ENCODE measurements around the gene OR2T6.
"Not testable (repeated sequence)": the region's sequence is repeated elsewhere in the genome, so short reads cannot be mapped to it uniquely, and the experiment has no call there.

Gene OR2T6

DNA sequence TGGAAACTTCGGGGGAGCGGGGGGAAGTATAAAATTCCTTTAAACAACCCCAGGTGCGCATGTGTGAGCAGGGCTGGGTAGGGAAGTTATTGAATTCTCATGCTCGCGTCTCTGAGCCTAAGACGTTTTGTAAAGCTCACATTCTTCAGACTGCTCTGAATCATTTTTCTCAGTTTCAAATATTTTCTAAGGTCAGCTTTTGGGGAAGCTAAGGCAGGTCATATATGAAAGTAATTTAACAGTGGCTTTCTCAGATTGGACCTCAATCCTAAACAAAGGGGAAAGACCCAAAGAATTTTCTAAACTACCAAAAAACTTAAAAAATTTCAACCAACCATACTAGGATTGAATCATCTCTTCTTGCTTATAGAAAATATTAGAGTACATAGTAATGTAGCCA, 59.4 kb downstream of the OR2T6 start:
- not testable (repeated sequence) for DNase-seq

DNA sequence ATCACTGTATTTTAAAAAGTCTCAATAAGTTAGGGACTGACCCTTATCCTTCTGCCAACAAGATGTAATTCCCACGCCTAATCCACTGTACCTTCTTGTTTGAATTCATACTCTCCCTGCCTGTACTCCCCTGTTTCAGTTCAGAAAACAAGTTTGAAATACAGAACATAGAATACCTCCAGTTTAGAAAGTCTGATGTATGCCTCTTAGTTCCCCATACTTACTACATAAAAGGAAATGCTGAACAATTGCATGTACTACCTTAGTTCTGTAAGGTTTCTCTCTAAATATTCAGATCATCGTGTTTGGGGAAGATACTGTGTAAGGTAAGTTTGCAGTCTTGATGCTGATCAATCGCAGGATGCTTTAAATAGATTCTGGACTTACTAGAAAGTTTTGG, 60.8 kb downstream of the OR2T6 start:
- DNase-seq = not testable (repeated sequence)

DNA sequence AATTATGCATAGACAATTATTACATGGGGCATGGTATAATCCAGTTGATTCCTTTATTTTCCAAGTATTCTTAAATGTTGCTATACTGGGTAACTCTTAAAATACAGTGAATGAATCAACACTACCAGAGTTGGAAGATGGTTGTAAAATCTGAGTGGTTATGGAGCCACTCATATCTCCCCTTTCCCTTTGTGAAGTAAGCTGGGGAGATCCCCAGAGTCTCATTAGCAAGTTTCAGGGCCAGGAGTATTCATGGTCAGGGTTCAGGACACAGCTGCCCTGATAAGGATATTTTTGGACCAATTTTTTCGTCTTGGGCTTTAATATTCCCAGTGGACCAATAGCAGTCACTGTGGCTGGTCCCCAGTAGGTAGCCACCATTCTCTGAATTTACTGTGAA, 63.1 kb downstream of the OR2T6 start:
- DNase-seq = not testable (repeated sequence)

DNA sequence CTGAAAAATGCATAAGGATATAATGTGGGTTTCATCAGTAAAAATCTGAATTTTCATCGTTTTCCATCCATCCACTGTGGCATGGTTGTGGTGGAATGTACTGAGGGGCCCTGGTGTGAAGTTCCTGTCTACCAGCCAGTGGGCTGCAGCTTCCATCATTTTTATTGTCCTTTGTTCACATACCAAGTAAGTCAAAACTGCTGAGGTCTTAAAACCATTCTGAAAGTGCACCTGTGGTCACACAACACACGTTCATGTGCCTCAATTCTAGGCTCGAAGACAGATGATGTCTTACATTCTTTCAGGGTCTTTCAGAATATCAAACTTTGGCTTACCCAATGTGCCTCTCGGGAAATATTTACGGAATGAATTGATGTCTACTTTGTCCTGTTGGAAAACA, 63.7 kb downstream of the OR2T6 start:
- not testable (repeated sequence) for DNase-seq

Measured in NCI-H1092 treated with DMSO at 0.1 percent for 48 hours (cell line).